ENCODE measurements around the gene RASA3.

The RASA3 gene

DNA sequence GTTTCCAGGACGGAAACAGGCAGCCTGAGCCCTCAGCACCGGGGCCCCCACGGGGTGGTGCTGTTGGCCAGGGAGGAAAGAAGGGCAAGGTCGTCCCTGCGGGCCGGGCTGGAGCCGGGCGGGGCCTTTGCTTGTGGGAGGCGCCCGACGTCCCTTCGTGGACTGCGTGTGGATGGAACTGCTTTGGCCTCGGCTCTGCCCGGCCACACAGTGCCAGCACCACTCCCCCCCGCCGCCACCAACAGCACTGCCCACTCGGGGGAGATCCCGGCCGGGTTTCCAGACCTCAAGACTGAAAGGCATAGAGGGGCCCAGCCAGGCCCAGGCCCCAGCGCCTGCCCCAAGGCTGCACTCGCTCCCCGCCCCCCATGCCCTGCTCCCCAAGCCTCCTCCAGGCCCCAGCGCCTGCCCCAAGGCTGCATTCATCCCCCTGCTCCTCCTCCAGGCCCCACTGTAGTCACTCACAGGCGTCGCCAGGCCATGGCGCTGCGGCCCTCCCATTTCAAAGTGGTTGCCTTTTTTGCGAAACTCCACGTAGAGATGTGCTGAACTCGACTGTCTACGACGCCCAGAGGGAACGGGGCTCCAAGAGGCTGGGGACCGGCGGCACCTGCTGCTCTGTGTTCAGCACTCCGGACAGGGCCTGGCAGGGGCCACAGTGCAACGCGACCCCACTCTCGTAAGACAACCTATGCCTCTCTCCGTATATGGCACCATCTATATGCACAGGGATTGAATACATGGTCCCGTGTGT is 181.0 kb downstream of the RASA3 start:
- DNase-seq (ENCODE audit: low read depth in 2 of 2), result no peak

DNA sequence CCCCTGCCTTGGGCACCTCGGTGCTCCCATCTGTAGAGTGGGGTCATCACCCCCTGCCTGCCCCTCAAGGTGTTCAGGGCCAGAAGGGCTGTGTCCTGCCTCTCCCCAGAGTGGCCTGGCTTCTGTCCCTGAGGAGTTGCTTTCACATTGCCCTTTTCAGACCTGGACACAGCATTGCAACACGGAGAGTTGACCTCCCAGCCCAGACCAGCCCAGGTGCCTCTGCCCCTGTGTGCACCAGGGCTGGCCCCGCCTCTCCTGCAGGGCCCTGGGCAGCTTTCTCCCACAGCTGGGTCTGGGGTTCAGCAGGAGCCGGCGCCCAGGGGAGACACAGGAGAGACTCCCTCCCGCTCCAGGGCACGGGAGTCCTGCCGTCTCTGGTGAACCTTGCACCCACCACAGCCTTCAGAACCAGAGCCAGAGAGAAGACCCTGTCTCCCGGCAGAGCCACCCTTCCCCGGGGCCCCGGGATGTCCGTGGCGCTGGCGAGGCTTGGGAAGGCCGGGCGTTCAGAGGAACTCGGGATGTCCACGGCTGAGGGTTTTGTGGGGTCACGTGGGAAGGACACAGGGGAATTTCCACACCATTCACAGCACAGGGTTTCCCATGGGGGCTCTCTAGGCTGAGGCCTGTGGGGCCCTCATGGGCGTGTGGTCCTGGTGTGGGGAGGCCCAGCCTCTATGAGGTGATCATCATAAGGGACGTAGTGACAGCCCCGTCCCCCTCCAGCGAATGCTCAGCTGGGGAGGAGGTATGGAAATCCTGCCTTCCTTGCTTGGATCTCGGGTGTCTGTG is 181.8 kb downstream of the RASA3 start:
- DNase-seq (ENCODE audit: low read depth in 2 of 2), result no peak

DNA sequence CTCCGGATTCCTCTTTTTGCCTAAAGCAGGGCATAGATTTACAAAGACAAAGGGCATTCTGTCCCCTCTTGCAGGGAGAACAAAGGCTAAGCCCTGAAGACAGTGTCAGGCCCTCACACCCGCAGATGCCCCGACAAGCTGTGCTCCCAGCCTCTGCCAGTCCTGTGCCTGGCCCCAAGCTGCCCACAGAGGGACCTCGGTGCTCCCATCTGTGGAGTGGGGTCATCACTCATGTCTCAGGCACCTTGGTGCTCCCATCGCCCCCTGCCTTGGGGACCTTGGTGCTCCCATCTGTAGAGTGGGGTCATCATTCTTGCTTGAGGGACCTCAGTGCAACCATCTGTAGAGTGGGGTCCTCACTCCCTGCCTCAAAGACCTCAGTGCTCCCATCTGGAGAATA is 182.9 kb downstream of the RASA3 start:
- DNase-seq (ENCODE audit: low read depth in 2 of 2), result no peak

DNA sequence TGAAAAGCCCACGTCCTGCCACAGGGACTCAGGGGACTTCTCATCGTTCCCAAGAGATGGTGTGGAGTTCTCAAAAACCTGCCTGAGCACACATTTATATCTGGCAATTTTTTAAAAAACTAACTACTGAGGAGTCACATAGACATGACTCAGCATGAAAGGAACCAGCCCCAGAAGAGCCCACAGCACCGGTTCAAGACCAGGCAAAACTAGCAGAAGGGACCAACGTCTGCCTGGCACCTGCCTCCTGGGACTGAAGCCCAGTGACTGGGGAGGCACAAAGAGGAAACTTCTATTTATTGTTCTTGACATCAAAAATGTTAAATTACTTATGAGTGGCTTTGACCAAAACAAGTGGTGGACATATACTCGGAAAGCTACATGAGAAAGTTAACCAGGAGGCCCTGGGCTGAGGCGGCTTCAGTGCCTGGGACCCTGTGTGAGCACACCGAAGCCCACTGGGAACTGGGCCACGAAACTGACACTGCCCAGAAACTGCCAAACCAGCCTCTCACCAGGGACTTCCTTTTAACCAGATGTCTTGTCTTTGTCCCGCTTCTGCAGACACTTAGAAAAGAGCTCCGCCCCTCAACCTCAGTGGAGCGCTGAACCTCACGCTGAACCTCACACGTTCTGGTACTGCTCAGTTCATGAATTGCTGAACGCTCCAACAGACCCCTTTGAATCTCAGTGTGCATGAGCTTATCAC is 184.2 kb downstream of the RASA3 start:
- no peak for DNase-seq (ENCODE audit: low read depth in 2 of 2)

DNA sequence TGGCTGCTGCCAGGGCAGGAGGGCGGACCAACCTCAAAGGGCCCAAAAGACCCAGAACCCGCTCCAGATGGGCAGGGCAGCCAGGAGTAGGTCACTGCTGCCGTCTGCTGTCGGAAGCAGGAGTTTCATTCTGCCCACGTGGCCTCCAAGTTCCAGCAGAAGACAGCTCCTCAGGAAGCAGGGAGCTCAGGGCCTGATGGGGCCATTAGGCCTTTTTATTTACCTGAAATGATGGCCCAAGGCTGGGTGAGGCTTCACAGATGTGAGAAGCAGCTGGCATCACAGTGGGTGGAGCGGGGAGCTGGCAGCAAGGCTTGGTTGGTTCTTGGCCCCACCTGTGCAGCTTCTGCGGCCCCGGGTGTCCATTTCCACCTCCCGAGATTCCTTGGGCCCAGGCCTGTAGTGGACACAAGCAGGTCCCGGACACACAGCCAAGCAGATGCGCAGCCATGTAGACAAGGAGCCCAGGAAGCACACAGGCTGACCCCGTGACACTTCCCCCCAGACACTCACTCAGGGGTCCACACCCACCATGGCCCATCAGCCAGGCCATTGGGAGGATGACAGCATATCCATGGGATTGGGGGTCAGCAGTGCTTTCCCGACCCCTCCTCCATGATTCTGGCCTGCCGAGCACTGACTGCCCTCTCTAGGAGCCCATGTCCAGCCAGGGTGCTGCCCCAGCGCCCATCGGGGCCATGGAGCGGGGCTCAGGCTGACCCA is 185.0 kb downstream of the RASA3 start:
- no peak for DNase-seq (ENCODE audit: low read depth in 2 of 2)

DNA sequence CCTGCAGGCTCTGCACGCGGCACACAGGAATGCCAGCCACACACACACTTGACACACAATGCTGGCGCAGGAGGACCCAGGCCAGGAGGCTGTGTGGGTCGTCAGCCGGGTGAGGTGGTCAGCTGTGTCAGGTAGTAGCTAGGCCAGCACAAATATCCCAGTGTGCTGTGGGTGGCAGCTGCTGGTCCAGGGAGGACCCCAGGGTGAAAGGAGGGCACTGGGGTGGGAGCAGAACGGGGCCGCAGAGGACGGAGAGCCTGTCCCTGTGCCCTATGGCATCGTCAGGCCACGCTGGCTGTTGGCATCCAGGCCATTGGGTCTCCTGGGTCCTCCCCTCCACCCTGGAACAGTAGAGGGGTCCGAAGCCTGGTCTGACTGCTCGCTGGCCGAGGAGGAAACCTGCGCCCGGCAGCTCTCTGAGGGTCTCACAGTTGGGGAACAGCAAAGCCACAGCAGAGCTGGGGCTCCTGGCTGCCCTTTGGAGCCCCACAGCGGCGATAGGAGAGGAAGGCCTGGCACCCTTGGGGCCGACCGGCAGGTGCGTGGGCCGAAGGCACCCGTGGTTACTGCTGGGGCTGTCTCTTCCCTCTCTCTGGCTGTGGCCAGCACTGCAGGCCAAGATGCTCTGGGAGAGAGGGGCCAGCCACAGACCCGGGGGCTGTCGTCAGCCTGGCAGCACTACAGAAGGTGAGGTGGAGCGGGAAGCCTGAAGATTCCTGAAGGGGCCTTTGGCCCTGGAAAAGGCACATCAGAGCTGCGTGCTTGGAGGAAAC is 185.8 kb downstream of the RASA3 start:
- no peak for DNase-seq (ENCODE audit: low read depth in 2 of 2)

DNA sequence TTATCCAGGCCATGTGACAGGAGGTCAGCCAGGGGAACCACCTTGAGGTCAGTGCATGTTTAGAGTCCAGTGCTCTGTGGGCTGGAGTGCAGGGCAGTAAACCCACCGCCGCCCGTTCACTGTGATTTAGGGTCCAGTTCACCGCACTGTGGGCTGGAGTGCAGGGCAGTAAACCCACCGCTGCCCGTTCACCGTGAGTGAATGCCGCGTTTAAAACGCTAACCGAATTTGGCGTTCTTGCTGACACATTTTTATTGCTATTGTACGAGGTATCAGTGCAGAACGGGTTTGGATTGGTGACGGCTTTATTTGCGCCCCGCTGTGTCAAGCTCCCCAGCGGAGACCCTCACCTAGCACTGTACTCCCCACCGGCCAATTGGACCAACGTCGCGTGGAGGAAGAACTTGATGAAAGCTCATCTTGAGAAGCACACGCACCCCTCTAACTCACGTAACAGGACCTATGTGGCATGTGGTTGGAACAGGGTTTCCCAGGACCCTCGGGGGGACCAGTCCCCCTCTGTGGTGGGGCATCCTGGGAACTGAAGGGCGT is 186.5 kb downstream of the RASA3 start:
- DNase-seq (ENCODE audit: low read depth in 2 of 2), result no peak

DNA sequence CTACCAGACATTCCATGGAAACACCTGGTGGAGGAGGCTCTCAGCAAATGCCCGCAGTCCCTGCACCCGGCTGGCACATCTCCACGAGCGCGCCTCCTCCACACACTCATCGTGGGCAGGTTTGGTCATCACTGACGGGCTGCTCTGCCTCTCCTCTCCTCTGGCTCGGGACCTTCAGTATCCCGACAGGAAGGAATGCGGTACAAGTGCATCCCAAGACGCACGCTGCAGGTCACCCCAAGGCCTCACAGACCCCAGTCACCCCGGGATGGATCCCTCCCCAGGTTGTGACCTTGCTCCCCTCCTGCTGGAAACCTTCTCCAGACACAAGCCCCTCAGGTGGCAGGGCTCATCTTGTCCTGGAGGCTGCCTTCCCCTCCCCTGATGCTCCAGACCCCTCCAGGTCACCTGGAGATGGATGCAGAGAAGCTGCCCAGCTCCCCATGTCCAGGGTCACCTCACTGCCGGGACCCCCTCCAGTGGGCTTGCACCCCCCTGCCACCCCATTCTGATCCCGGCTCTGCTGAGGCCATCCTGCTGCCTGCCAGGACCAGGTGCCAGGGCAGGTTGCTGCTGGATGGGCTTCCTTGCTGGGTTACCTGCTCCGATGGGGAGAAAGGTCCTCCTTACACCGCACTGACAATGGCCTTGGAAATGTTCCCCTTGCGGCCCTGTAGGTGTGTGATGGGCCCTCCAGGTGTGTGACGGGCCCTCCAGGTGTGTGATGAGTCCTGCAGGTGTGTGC is 188.4 kb downstream of the RASA3 start:
- no peak for DNase-seq (ENCODE audit: low read depth in 2 of 2)

DNA sequence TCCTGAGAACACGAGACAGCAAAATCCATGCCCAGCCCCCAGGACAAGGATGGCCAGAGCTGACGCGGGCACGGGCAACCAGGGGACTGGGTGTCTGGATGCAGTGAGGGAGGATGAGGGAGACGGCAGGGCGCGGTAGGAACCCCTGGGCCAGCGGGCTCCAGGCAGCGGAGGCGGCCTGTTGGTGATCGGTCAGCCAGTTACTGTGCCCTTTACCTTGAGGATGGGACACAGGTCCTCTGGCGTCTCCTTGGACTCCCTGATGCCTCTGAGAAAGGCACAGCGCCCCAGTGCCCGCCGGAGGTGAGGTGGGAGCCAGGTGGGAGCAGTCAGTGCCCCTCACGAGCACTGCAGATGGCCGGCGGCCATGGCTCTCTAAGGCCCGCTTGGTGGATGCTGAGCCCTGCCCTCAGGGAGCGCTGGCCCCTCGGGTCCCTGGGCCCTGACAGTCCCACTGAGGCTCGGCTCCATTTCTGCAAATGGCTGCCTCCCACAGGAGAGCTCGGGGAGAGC is 189.8 kb downstream of the RASA3 start:
- DNase-seq (ENCODE audit: low read depth in 2 of 2), result no peak

DNA sequence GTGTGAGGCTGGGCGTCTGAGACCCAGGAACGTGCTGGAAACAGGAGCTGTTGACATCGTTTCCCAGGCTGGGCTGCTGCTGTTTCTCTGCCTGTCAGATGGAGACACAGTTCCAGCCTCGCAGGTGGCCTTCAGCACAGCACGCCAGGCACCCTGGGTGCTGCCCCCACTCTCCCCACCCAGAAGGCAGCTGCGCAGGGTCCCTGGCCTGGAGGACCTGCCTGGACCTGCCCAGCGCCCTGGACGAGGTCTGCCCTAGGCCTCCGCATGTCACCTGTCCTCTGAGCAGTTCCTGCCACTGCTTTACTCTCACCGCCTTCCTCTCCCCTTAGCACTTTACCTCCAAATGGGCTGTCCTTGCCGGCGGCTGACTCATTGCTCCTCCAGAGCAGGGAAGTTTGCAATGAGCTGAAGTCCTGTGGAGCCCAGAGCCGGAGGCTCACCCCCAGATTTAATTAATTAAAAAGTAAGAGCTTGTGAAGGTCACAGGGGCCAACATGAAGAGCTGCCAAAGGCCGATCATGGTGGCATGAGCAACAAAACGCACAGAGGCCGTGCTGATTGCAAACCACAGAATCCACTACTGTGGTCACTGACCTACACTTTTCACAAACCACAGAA is 190.7 kb downstream of the RASA3 start:
- DNase-seq (ENCODE audit: low read depth in 2 of 2), result no peak

DNA sequence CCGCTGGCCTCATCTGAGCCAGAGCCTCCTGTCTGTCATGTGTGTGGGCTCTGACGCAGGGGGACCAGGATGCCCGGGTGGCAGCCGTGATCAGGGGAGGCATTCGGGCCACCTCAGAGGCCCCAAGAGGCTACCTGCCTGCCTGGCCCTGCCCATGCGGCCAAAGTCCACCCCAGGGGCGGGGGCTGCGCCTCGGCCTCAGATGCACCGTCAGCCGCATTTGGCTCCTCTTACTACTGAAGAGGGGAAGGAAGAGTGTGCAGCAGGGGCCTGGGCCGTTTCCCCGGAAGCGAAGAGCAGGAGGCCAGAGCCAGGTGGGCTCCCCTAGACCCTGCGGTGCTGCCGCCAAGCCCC is 192.5 kb downstream of the RASA3 start:
- no peak for DNase-seq (ENCODE audit: low read depth in 2 of 2)

DNA sequence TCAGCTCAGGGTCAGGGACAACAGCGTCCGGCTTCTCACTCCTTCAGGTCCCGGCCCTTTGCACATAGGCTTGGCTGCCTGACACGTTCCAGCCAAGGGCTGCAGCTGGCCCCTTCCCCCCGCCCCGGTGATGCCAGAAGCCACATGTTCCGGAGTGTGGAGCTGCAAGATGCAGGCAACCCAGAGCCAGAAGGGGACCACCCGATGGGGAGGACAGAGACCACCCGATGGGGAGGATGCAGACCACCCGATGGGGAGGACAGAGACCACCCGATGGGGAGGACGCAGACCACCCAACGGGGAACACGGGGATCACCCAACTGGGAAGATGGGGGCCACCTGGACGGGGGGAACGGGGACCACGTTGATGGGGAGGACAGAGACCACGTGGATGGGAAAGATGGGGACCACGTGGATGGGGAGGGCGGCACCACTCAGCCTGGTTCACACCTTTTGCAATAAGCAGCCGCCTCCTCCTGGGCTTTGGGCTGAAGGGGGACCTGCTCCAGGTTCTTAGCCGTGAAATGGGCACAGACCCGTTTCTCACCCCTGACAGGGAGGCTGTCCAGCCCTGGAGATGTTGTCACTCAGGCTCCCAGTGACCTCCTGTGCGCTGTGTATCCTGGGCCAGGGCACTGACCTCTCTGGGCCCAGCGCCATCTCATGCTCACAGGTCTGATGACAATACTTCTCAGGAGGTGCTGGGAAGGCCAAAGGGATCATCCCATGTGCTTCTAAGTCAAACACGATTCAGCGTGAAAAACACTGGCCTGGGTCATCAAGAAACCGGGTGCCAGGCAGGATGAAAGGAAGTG is 193.1 kb downstream of the RASA3 start:
- no peak for DNase-seq (ENCODE audit: low read depth in 2 of 2)

DNA sequence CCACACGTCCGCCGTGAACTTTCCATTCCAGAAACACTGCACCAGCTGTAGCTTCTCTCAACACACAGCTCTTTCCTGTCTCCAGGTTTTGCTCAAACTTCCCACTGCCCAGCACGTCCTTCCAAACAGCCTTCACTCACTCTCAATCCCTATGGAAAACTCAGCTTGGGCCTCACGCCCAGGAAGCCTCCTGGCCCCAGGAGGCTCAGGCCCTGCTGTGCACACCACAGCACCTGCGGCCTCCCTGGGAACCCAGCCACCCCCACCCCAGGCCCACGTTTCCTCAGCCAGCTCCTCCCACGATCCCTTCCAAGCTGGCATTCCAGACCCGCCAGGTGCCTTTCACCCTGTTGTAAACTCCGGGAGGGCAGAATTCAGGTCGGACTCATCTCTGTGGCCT is 193.7 kb downstream of the RASA3 start:
- DNase-seq (ENCODE audit: low read depth in 2 of 2), result no peak

DNA sequence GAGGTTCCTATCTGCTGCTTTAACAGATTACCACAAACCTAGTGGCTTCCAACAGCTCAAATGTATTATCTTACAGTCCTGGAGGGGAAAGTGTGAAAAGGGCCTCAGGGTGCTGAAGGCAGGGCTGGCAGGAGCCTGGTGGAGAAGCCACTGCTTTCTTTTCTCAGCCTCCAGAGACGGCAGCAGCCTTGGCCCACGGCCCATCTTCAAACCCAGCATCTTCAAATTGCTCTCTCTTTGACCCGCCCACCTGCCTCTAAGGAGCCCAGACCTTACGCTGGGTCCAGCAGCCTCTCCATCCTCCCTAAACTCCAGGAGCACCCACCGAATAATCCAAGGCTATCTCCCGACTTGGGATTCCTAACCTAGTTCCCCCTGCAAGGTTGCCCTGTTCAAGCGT is 194.2 kb downstream of the RASA3 start:
- DNase-seq (ENCODE audit: low read depth in 2 of 2), result no peak

DNA sequence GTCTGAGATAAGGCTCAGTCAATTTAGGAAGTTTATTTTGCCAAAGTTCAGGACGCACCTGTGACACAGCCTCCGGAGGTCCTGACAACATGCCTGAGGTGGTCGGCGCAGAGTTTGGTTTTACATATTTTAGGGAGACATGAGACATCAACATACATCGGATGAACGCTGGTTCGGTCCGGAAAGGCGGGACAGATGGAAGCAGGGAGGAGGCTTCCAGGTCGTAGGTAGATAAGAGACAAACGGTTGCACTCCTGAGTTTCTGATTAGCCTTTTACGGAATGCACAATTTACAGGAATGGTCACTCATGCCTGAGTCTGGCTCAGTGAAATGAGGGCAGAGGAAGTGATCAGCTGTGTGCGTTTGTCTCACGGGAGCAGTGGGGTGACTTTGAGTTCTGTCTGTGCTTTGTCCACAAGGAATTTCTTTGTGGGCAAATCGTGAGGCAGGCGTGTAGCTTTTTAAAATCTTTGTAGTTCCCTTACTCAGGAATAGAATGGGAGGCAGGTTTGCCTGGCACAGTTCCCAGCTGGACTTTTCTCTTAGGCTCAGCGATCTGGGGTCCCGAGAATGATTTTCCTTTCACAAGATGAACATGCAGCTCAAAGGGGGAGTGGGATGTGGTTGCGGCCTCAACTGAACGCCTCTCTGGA is 194.8 kb downstream of the RASA3 start:
- DNase-seq (ENCODE audit: low read depth in 2 of 2), result no peak

DNA sequence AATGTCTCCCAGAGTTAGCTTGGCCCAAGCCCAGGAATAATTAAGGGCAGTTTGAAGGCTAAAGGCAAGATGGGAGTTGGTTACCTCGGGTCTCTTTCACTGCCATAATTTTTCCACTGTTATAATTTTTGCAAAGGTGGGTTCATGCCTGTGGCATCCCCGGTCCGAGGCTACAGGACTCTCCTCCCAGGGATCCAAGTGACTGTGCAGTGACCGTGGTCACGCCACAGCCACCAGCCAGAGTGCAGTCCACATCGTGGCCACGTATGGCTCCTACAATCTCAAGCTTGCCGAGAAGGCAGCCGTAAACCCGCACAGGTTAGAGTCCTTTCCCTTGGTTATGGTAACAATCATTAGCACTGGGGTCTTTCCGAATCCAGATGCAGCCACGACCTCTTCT is 195.3 kb downstream of the RASA3 start:
- DNase-seq (ENCODE audit: low read depth in 2 of 2), result no peak

DNA sequence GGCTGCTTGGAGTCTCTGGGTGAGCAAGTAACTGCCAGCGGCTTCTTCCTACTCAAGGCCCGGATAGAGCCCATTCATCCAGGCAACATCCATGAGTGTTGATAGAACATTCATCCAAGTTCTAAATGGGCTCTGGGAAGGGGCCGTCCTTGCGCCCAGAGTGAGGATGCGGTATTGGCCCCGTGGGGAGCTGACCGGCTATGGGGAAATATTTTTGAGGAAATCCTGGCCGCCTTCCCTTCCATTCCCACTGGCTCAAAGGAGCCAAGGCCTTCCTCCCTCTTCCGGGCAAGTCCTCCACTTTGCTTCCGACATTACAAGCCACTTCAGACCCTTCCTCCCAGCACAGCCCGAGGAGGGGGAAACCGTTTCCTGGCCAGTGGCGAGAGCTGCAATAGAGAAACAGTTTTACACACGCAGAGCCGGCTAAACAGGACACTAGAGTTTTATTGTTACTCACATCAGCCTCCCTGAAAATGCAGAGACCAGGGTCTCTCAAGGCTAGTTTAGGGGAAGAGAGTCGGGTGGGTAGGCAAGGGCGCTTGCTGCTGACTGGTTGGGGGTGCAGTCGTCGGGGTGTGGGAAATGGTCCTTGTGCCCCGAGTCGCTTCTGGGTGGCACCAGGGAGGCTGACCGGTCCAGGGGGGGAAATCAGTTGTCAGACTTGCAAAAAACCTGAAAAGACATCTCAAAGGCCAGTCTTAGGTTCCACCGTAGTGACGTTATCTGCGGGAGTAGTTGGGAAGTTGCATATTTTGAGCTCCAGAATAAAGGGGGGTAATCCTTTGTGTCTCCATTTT is 196.1 kb downstream of the RASA3 start:
- DNase-seq (ENCODE audit: low read depth in 2 of 2), result no peak
